Activated CD8-positive, alpha-beta memory T cell treated with anti-CD3 and anti-CD28 coated beads, Interleukin-2, amount 10 ng/mL, durations not matched to agents 7 days and 5 days (primary cell): ENCODE results near the gene CRABP1. TPM values are rescaled to one million over a fixed set of nuclear protein-coding genes. Genes with fewer than 3 reads are reported as not detected.

Experiments
- ATAC-seq: fragments of 150-1000 bp; cut with Tn5 transposase; one replicate; pipeline ENCODE4 v1.10.0; 2021; ENCODE audit warnings: moderate library complexity
- CTCF ChIA-PET: fragments of 350-600 bp; sonication (Branson Sonifier 250); formaldehyde crosslinking; loops from one replicate; lab custom pipeline; 2021; ENCODE audit warnings: antibody characterized with exemption; lab: Charles Lee
- DNase-seq: peaks from one replicate; pipeline ENCODE4 v3.0.0-alpha.2; 2020
- H3K27ac Mint-ChIP-seq: one replicate; pipeline ENCODE4 v1.8.0; 2021; ENCODE audit warnings: mild to moderate bottlenecking, mixed read lengths
- H3K27me3 Mint-ChIP-seq: one replicate; pipeline ENCODE4 v1.8.0; 2021; ENCODE audit warnings: mixed read lengths
- H3K36me3 Mint-ChIP-seq: one replicate; pipeline ENCODE4 v1.8.0; 2021; ENCODE audit warnings: mild to moderate bottlenecking, mixed read lengths
- H3K4me1 Mint-ChIP-seq: one replicate; pipeline ENCODE4 v1.8.0; 2021; ENCODE audit warnings: mixed read lengths
- H3K4me3 Mint-ChIP-seq: one replicate; pipeline ENCODE4 v1.8.0; 2021; ENCODE audit warnings: mild to moderate bottlenecking, moderate library complexity, mixed read lengths
- H3K9me3 Mint-ChIP-seq: one replicate; pipeline ENCODE4 v1.8.0; 2022; ENCODE audit warnings: low read depth, mixed read lengths
- total RNA-seq, 2 experiments: library from RNA; stranded (reverse); gene quantifications; one replicate each; pipeline ENCODE4 v1.2.3, GENCODE V29; 2021

The CRABP1 gene
- total RNA-seq, 2 experiments from 2014 or later = not detected

GRCh38 chr15:78396976-78397375 is 56.8 kb downstream of the CRABP1 start:
- ATAC-seq = no peak
- Mint-ChIP-seq H3K27me3 (no peaks in the 10 kb centered on the region), H3K27ac (no peak overlapping the region), H3K4me3 (no peak overlapping the region), H3K4me1 (no peaks in the 10 kb centered on the region), H3K36me3 (no peaks in the 10 kb centered on the region), H3K9me3 (no peaks in the 10 kb centered on the region)
- no peak for DNase-seq
- CTCF ChIA-PET = no interaction called here

- DNase-seq (no peak), ATAC-seq (no peak)
- no peaks in the 10 kb centered on the region for H3K36me3 Mint-ChIP-seq
- peaks cover 3% of the 10 kb centered on the region for H3K27me3 Mint-ChIP-seq
- no peak overlapping the region for H3K27ac Mint-ChIP-seq
- no peaks in the 10 kb centered on the region for H3K9me3 Mint-ChIP-seq
- no peak overlapping the region for H3K4me3 Mint-ChIP-seq
- CTCF ChIA-PET = no interaction called here
- no peaks in the 10 kb centered on the region for H3K4me1 Mint-ChIP-seq
Measured at GRCh38 chr15:78397382-78397781, 57.2 kb downstream of the CRABP1 start.

Other genes starting within 250 kb of the CRABP1 start
- gene SH2D7, start 247.8 kb upstream of the CRABP1 start, total RNA-seq = under 1 TPM; 0.26 to 0.28 TPM
- gene CIB2, start 208.9 kb upstream of the CRABP1 start, total RNA-seq = 1 to 10 TPM in 1 of 2 experiments, under 1 TPM in 1; 0.94 to 1.2 TPM
- gene IDH3A, start 191.0 kb upstream of the CRABP1 start, total RNA-seq = 100 to 1,000 TPM in 1 of 2 experiments, 10 to 100 TPM in 1; 97.9 to 105 TPM
- gene ACSBG1, start 105.8 kb upstream of the CRABP1 start, total RNA-seq = under 1 TPM in 1 of 2 experiments, not detected in 1; 0.28 TPM
- 10 to 100 TPM; 34.0 to 35.8 TPM for gene DNAJA4, start 75.8 kb upstream of the CRABP1 start, total RNA-seq
- 10 to 100 TPM; 40.5 to 48.1 TPM for gene SKIC8, start 40.7 kb upstream of the CRABP1 start, total RNA-seq
- gene IREB2, start 97.9 kb downstream of the CRABP1 start, total RNA-seq = 10 to 100 TPM; 60.0 to 72.0 TPM
- 1 to 10 TPM; 1.7 to 1.9 TPM for gene HYKK, start 167.2 kb downstream of the CRABP1 start, total RNA-seq
- 100 to 1,000 TPM; 231 to 278 TPM for gene PSMA4, start 200.1 kb downstream of the CRABP1 start, total RNA-seq
- 1 to 10 TPM; 2.3 to 6.8 TPM for gene CHRNA5, start 225.2 kb downstream of the CRABP1 start, total RNA-seq